HG02870 (cell line): ENCODE results near the gene SNRNP27.

ENCODE experiments used
- ATAC-seq: cut with Tn5 transposase; IDR thresholded peaks from one replicate; pipeline ENCODE4 v1.9.1; 2021; ENCODE audit warnings: mild to moderate bottlenecking, moderate library complexity; ENCODE audit not compliant: unreplicated experiment

The SNRNP27 gene

DNA sequence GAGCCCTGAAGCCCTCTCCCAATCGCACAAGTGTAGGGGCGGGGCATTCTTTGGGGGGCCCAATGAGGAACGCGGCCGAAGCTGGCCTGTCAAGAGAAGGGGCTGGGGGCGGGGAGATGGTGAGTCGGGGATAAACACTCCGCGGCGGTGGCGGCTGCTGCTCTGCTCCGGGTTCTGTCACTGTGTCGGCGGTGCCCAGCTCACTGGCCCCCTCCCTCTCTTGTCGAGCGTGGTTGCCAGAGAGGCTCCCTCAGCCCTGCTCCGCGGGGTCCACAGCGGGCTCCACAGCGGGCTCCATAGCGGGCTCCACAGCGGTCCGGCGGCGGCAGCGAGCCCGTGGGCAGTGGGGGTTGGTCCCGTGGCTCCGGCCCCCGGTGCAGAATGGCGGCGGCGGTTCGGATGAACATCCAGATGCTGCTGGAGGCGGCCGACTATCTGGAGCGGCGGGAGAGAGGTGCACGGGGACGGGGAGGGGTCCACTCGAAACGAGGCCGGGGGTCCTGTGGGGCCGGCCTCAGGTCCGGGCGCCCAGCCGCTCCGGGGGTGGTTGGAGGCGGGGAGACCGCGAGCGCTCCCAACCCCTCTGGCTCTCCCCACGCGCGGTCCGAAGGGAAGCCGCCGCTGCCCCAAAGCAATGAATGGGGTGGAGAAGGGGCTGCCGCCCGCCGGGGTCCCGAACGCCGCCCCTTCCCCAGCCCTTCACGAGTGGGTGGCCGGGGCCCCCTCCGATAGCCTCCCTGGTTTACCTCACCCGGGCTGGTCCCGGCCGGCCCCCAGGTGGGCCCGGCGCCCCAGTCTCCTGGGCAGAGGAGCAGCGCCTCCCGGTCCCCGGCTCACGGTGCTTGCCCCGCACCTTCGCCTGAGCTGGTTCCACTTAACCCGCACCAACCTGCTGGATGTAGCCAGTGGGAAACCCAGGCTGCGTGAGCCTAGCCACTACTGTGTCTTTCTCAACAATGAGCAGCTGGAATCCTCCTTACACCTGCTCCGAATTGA lies 21.5 kb downstream of the SNRNP27 start, which contains the start of gene MXD1:
Gene MXD1 (plus strand): TSS at position 160 of the 996 bp plus-strand sequence. CDS start 222 bp downstream, at position 382.
- ATAC-seq = no peak

DNA sequence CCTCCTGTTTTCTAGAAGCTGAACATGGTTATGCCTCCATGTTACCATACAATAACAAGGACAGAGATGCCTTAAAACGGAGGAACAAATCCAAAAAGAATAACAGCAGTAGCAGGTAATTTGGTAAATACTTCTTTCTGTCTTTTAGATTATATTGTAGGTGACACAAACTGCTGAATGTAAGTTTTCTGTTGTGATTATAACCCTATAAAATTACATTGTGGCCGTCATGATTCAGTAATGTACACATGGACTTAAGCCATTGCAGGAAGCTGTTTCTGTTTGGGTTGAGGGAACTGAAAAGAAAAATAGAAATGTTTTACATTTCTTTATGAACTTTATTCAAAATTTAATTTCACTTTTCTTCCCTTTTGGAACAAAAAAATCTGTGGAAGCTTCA lies 22.4 kb downstream of the SNRNP27 start:
- ATAC-seq = no peak

DNA sequence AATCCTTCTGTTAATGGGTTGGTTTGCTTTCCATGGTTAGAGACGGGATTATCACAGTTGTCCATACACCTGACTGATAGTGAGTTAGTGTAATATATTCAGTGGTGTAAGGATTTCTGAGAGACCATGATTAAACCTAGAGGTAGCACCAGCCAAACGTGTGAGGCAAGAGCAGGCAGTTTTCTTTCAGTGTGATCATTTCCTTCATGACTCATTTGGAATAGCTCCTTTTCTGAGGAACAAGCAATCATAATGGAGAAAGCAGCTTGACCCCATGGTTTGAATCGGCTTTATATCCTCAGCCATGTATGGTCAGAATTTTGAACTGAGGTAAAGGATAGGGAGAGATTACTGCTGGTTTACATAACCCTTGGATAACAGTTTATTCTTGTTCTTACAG lies 24.1 kb downstream of the SNRNP27 start:
- ATAC-seq = no peak

DNA sequence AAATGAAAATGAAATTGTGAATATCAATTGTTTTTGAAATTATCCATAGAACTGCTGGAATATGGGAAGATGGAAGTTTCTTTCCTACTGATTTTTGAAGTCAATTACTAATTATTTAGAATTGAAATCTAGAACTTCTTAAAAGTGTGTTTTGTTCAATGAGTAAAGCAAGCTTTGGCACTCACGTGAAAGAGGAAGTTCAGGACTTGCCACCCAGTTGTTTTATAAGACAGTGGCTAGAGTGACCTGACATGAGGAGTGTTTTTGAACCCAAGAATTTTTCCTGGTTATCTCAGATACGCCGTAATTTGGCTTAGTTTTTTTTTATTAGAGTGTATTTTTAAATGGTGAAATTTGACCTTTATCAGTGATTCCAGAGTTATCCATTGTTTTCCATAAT lies 24.6 kb downstream of the SNRNP27 start:
- no peak for ATAC-seq

DNA sequence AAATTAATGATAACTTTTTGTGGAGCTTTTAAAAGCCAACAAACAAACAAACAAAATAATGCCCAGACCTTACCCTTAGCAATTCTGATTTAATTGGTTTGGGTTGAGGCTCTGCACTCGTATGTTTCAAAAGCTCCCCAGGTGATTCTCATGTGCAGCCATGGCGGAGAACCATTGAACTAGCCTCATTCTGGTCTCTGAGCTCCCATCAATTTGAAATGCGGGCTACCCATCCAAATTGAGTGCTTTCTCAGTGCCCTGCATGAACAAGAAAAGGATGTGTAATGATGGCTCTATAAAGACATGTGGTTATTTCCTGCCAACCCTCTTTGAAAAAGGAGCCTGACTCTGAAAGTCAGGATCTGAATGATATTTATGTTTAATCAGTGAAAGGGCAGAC lies 29.4 kb downstream of the SNRNP27 start:
- no peak for ATAC-seq

DNA sequence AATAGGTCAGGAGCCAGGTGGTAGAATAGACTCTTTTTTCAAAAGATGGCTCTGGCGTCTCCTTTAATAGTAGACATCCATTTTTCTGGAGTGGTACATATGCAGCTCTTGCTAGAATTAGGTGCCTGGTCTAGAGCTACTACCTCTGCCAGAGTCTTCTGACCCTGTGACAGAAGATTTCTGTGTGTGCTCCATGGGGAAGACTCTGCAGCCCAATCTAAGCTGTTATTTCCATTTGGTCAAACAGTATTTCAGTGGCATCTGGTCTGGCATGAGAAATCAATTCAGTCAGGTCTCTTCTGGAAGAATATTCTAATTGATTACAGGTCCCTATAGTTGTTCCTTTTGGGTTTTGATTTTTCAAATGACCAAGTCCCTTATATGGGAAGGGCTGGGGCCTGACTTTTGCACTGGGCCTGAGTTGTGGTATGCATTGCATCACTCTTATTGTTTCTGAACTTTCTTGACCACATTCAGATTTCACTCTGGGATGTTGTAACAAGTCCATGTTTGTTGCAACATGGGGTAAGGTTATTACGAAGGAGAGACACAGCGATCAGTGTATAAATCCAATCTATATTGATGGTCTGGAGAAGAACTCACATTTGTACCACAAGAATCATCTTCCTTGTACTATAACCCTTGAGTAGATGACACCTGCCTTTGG lies 33.2 kb downstream of the SNRNP27 start:
- ATAC-seq = no peak

DNA sequence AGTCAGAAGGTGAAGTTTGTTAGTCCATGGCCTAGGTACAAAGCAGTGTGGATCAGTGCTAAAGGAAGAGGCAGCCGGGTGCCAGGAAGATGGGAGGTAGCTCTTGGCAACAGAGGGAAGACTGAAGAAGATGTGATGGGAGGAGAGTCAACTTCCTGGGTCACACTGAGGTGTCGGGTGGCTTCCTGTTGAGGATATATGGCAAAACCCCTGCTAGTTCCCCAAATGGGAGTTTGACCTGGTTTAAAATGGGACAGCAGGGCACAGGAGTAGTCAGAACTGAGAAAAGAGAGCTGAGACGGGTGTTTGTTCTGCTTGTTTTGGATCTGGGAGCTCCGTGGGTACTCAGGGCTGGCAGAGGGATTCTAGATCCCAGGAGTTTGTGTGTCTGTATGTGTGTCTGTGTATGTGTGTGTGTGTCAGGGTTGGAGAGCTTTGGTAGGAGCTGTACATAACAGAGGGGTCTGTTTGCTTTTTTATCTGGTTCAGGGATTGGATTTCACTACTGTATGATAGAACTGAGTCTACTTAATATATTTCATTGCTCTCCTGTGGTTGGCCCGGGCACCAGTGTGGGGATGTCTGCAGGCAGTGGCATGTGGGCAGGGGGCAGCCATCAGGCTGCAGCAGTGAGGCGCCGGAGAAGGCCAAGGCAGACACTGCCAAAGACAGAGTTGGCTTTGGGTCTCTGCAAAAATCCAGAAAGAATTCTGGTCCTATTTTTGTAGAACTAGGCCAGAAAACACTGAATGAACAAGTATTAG lies 38.3 kb downstream of the SNRNP27 start:
- ATAC-seq = no peak

DNA sequence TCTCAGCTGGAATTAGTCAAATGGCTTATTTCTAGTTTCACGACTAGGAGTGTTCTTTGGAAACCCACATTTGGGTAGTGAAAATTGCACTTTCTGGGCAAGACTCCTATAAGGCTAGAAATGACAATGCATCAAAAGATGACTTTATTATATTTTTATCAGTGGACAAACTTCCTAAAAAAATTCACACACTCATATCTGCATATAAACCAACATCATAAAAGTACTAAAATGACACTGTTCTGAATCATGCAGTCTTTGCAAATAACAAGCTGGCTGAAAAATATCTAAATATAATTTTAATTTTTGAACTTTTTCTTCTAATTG lies 38.8 kb downstream of the SNRNP27 start:
- no peak for ATAC-seq

DNA sequence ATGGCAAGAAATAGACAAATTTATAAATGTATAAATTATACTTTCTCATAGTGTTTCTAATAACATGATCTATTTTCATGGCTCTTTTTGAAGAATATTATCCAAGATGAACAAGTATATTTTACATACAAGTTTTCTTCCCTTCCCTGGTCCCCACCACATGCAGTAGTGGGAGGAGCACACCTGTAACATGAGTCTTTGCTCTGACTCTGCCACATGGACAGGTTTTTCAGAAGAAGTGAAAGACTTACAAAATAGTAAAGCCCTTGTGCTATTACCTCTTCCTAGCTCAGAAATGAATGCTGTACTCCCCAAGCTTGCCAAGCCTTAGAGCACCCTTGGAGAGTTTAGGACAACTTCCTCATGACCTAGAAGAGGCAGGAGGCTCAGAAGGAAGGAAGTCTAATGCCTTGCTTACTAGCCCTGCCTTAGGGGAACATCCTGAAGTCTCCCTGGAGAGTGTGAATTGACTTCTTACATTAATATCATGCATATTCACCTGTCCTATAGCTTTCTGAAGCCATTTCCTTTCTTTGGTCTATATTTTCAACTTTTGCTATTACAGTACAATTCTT lies 39.6 kb downstream of the SNRNP27 start:
- no peak for ATAC-seq

DNA sequence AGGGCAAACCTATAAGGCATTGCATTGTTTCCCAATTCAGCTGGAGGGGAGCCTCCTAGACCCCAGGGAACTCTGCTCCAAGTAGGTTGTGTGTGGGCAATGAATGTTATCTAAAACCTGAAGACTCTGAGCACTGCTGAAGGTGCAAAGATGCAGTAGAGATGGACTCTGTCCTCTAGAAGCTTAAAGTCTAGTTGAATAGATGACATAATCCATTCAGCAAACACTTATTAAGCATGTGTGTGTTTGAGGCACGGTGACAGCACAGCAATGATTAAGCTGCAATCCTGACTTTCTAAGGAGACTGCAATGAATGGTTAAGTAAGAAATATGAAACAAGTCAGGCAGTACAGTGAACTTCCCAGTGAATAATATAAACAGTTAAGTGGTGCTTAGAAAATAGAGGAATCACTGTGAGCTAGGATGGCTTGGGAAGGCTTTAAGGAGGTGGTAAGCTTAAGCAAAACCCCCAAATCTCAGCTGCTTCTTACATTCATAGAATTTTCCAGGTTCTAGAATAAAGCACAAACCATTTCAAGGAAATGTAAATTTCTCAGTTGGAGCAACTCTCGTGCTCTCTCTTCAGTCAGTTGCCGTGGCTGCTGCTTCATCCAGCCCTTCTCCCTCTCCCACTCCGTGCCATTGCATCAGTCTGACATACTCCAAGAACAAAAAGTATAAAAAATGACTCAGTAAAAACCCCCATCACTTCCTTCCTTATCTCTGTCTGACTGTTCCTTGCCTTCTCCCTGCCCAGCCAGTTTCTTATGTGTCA lies 40.3 kb downstream of the SNRNP27 start:
- ATAC-seq = no peak

DNA sequence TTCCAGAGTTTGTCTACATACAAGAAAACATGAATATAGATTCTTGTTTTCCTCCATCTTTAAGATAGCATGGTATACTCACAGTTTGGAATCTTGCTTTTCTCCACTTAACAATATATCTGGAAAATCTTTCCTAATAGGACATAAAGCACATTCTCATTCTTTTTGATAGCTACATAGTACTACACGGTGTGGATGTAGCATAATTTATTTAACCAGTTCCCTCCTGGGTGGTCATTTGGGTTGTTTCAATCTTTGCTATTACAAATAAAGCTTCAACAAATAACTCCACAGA lies 40.8 kb downstream of the SNRNP27 start:
- no peak for ATAC-seq

DNA sequence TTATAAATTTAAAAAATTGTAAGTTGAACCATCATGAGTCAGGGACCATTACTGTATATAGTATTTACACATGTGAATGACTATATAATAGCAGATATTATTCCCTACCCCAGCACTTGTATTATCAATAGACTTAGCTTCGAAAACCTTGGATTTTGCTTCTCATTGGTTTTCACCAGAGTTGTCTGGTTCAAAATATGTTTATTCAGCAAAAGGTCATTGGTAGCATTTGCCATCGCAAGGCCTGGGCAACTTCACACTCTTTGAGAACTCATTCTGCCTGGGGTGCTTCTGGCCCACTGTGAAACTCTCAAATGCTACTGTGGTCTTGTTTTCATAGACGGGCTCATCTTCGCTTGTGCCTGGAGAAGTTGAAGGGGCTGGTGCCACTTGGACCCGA lies 41.3 kb downstream of the SNRNP27 start:
- ATAC-seq = no peak

DNA sequence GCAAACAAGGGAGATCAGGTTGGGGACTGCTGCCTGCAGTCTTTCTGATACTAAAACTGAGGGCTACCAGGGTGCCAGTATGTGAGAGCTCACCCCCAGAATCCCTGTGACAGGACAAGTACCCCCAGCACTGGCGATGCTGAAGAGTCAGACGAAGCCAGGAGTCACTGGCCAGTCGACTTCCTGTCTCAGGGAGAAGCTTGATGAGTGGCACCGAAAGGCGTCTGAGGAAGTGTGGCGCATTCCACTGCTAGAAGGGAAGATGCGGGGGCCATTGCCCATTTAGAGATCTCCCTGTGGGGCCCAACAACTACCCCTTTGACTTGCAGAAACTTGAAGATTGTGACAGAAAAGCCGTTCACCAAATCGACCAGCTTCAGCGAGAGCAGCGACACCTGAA lies 43.1 kb downstream of the SNRNP27 start:
- ATAC-seq = no peak

DNA sequence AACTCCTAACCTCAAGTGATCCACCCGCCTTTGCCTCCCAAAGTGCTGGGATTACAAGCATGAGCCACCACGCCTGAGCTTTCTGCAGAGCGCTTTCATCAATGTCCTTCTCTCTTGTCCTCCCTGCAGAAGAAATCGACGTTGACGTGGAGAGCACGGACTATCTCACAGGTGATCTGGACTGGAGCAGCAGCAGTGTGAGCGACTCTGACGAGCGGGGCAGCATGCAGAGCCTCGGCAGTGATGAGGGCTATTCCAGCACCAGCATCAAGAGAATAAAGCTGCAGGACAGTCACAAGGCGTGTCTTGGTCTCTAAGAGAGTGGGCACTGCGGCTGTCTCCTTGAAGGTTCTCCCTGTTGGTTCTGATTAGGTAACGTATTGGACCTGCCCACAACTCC lies 44.2 kb downstream of the SNRNP27 start:
- ATAC-seq = no peak

DNA sequence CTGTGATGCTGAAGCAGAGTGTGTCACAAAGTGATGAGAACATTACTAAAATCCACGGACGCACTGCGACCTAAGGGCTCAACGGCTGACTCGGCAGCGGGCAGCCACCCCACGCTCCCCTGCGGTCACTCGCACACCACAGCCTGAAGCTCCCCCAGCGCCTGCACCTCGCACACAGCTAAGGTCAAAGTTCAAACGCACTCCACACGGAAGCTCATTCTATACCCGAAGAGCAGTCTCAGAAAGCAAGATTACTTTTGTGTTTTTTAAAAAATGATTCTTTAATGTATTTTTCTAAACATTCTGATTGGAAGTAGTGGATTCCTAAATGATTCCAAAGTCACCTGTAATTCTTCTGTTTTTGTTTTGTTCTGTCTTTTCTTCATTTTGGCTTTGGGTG lies 46.0 kb downstream of the SNRNP27 start:
- ATAC-seq = no peak

DNA sequence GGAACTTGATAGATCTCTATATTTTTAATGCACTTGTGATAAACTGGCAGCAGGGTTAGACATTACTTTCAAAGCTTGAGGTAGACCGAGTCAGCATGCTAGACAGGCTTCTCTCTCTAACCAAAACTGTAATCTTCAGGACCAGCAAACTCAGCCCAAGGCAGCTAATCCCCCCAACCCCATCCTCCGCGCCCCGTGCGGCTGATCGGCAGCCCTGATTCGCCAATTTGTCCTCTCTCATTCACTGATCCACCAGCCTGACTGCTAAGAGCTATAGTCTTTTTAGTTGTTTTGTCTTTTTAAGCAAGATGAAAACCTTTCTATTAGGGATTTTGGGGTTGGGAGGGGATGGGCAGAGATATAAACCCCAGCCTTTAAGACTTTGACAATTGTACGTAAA lies 46.9 kb downstream of the SNRNP27 start:
- no peak for ATAC-seq

DNA sequence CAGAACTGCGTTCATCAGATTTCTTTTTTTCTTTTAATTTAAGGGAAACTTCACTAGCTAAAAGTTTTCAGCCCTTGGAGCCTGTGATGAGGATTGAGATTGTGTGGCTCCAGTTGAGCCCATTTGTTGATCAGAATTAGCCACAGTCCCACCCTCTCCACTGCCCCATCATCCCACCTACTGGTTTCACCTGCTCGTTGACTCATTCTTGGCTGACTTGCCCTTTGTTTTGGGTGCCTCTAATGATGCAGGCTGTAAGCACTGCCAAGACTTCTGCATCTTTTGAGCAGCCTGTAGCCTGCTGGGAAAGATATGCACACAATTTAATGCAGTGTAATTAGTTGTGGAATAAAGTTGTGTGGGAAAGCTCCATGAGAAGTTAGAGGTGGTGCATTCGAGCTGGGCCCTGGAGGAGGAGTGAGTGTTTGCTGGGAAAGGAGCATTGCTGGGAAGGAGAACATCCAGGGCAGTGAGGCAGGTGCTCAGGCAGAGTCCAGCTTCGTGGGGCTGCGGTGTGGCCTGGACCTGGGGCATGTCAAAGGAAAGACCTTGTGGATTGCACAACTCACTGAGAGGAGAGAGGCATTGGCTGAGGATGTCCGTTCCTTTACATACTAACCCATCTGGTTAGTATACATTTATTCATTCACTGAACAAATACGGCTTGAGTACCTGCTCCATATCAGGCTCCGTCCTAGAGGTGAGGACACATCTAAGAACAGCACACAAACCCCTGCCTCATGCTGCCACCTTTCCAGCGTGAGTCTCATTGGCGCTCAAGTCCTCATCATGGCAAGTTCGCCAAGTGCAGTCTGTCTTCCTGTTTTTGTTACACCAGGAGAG lies 49.5 kb downstream of the SNRNP27 start:
- ATAC-seq = no peak

DNA sequence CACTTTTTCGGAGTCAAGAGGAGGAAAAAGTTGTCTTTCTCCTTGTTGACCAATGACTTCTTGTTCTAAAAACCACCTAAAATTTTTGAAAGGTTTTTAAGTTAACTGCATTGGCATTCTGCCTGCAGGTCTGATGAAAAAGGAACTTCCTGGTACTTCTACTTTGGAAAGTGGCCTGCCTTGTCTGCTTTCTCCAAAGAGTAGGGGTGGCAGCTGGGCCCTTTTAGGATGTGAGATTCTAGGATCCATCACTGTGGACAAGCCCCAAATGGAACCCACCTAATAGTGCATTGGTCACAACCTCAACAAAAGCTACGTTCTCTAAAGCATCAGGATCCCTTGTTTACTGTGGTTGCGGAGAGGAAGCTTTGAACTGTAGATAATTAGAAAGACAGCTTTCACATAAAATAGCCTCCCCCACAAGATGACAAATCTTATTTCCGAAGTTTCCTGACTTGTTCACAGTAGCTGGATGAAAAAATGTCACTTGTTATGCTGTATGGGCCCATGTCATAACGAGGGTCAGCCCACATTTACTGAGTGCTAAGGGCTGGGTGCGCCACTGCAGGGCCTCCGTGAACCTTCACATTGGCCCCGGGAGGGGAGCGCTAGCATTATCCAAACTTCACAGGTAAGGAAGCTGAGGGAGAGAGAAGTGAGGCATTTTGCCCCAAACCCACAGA lies 50.2 kb downstream of the SNRNP27 start:
- ATAC-seq = no peak

DNA sequence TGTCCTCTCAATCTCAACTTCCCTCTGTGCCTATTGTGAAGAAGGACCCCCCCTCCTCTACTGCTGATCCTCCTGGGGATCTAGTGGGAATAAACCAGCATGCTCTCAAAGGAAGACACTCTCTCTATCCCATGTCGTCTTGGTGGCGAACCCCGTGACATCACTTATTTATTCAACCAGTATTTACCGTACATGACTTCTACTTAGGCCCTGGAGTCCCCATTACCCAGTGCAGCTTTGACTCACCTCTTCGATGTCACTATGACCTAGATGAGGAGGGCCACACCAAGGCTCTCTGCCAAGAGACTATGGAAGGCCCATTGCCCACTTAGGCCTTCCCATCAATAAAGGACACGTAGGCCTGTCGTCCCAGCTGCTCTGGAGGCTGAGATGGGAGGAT lies 51.0 kb downstream of the SNRNP27 start:
- no peak for ATAC-seq
